ENCODE results near the gene ST3GAL2. TPM values are rescaled to one million over a fixed set of nuclear protein-coding genes. Genes with fewer than 3 reads are reported as not detected.

The ST3GAL2 gene
- total RNA-seq, 4 donors from 2014 or later: 7.1 to 16.5 (median 11.1) TPM

GRCh38 chr16:70432723-70433457 is 6.0 kb downstream of the ST3GAL2 start:
- peaks cover 88% of the 10 kb centered on the region for H3K4me1 ChIP-seq
- H3K4me3 ChIP-seq: no peak overlapping the region
- H3K27me3 ChIP-seq: no peaks in the 10 kb centered on the region
- 56% methylated on average over 9 of the region's 12 CpGs for WGBS
- H3K9me3 ChIP-seq: no peaks in the 10 kb centered on the region
- no peak for TF ChIP-seq CTCF (IDR thresholded peaks at IDR 0.05)
- no peak for TF ChIP-seq POLR2A (IDR thresholded peaks at IDR 0.05)
- no peak for TF ChIP-seq EP300 (IDR thresholded peaks at IDR 0.05)
- TF ChIP-seq POLR2AphosphoS5 (IDR thresholded peaks at IDR 0.05): no peak
- H3K36me3 ChIP-seq: peaks cover 3% of the 10 kb centered on the region
- peak overlapping the region; percentile 1 for H3K27ac ChIP-seq
- no peak for DNase-seq (ENCODE audit: low spot score in 2 of 2)

DNA sequence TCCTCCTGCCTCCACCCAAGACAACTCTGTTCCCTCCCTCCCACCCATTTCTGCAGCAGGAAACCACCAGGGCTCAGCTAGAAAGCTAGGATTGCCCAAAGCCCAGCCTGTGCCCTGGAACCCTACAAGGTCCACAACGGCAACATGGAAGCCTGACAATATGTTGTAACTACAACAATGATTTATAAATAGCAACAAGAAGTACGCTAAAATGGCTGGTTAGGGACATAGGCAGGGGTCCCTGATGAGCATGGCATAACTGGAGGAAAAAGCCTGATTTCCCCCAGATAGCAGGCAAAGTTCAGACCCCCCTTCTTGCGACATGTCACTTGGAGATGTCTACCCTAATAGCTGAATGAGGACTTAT is 6.6 kb downstream of the ST3GAL2 start:
- no peaks in the 10 kb centered on the region for H3K27me3 ChIP-seq
- no peak for DNase-seq (ENCODE audit: low spot score in 2 of 2)
- 50% methylated on average over 3 of the region's 3 CpGs for WGBS
- H3K9me3 ChIP-seq: no peaks in the 10 kb centered on the region
- H3K4me1 ChIP-seq: peaks cover 88% of the 10 kb centered on the region
- peaks cover 3% of the 10 kb centered on the region for H3K36me3 ChIP-seq
- TF ChIP-seq EP300 (IDR thresholded peaks at IDR 0.05) (no peak), CTCF (IDR thresholded peaks at IDR 0.05) (no peak), POLR2AphosphoS5 (IDR thresholded peaks at IDR 0.05) (no peak), POLR2A (IDR thresholded peaks at IDR 0.05) (no peak)
- peak overlapping the region; percentile 1 for H3K27ac ChIP-seq
- no peak overlapping the region for H3K4me3 ChIP-seq

DNA sequence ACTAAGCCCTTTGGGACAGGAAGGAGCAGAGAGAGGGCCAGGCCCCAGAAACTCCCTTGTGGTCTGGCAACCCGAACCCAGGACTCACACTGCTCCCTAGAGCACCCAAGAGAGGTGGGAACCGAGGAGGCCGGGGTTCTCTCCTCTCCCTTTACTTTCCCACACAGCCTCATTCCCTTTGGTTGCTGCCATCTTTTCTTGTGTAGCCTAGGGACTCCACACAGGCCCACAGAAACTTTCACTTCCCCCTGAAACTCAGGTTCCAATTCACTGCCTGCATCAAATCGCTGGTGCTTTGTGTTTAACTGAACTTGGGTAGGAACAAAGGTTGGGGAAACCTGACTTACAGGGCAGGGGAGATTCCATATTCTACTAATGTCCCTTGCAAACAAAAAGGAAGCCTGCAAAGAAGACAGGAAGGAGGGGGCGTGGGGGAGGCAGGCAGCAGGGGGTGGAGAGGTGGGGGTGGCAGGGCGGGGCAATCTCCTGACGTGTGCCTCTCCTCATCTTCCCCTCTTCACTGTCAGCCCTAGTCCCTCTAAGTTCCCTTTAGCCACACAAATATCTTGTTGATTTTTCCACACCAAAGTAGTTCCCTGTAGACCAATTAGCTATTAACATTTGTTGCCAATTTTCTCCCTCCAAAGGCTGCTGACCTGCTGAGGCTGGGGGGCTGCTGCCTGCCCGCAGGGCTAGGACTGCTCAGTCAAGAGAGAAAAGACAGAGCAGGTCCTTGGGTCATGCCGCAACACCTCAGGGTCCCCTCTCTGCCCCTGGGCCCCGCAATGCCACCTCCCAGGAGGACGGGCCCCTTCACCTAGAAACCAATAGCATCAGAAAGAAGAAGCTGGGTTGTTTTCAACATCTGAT is 8.0 kb downstream of the ST3GAL2 start:
- peaks cover 3% of the 10 kb centered on the region for H3K36me3 ChIP-seq
- peak overlapping the region; percentile 27 for H3K27ac ChIP-seq
- H3K4me1 ChIP-seq: peaks cover 75% of the 10 kb centered on the region
- no peaks in the 10 kb centered on the region for H3K9me3 ChIP-seq
- no peak for TF ChIP-seq POLR2A (IDR thresholded peaks at IDR 0.05)
- TF ChIP-seq CTCF (IDR thresholded peaks at IDR 0.05): no peak
- no peak for TF ChIP-seq EP300 (IDR thresholded peaks at IDR 0.05)
- no peak for TF ChIP-seq POLR2AphosphoS5 (IDR thresholded peaks at IDR 0.05)
- no peaks in the 10 kb centered on the region for H3K27me3 ChIP-seq
- H3K4me3 ChIP-seq: no peak overlapping the region
- DNase-seq (ENCODE audit: low spot score in 2 of 2): no peak
- WGBS: 60% methylated on average over 11 of the region's 11 CpGs

- WGBS: 87% methylated on average over 3 of the region's 5 CpGs
- DNase-seq (ENCODE audit: low spot score in 2 of 2): no peak
- H3K9me3 ChIP-seq: no peaks in the 10 kb centered on the region
- TF ChIP-seq POLR2AphosphoS5 (IDR thresholded peaks at IDR 0.05) (no peak), EP300 (IDR thresholded peaks at IDR 0.05) (no peak), CTCF (IDR thresholded peaks at IDR 0.05) (no peak), POLR2A (IDR thresholded peaks at IDR 0.05) (no peak)
- peaks cover 73% of the 10 kb centered on the region for H3K4me1 ChIP-seq
- H3K4me3 ChIP-seq: no peak overlapping the region
- peaks cover 3% of the 10 kb centered on the region for H3K36me3 ChIP-seq
- H3K27ac ChIP-seq: peak overlapping the region; percentile 32
- no peaks in the 10 kb centered on the region for H3K27me3 ChIP-seq
Observed at GRCh38 chr16:70429888-70430666, 8.8 kb downstream of the ST3GAL2 start.

All from suprapubic skin (tissue), 4 donors.